ENCODE measurements around the gene THUMPD1. TPM values are rescaled to one million over a fixed set of nuclear protein-coding genes. Genes with fewer than 3 reads are reported as not detected.

THUMPD1 gene
- total RNA-seq (2022; extraction: Qiagen RNA extraction; ENCODE audit: low read depth), result 14.8 to 28.0 TPM (median 24.4 TPM) in 5 replicates

GRCh38 chr16:20741554-20742285, at the start of gene THUMPD1:
Gene THUMPD1, minus strand, starts transcription at chr16:20741818. Its CDS starts 79 bp downstream, at chr16:20741739.

GRCh38 chr16:20763461-20764232, 22.0 kb upstream of the THUMPD1 start, which contains the start of gene ACSM3:
Gene ACSM3, plus strand, starts transcription at chr16:20764014. Its CDS starts 6,021 bp downstream, at chr16:20770035.

Other genes with a start within 250 kb of the THUMPD1 start
- gene ACSM2B, start 165.5 kb downstream of the THUMPD1 start, total RNA-seq (2022; extraction: Qiagen RNA extraction; ENCODE audit: low read depth), result not detected in 5 replicates
- not detected in 5 replicates for gene ACSM1, start 44.1 kb downstream of the THUMPD1 start, total RNA-seq (2022; extraction: Qiagen RNA extraction; ENCODE audit: low read depth)
- 4.1 to 4.7 TPM (median 4.5 TPM) in 5 replicates for gene ACSM3, start 22.2 kb upstream of the THUMPD1 start, total RNA-seq (2022; extraction: Qiagen RNA extraction; ENCODE audit: low read depth)
- gene ERI2, start 64.7 kb upstream of the THUMPD1 start, total RNA-seq (2022; extraction: Qiagen RNA extraction; ENCODE audit: low read depth), result 9.2 to 13.5 TPM (median 13.0 TPM) in 5 replicates
- gene REXO5, start 64.7 kb upstream of the THUMPD1 start, total RNA-seq (2022; extraction: Qiagen RNA extraction; ENCODE audit: low read depth), result 3.7 to 4.4 TPM (median 3.9 TPM) in 5 replicates
- gene DCUN1D3, start 158.5 kb upstream of the THUMPD1 start, total RNA-seq (2022; extraction: Qiagen RNA extraction; ENCODE audit: low read depth), result 4.2 to 5.2 TPM (median 4.4 TPM) in 5 replicates
- gene LYRM1, start 159.0 kb upstream of the THUMPD1 start, total RNA-seq (2022; extraction: Qiagen RNA extraction; ENCODE audit: low read depth), result 26.9 to 35.5 TPM (median 28.8 TPM) in 5 replicates

Measured in A549 treated with RU486 at 1 μM for 4 hours (cell line).